ENCODE data around the gene MFSD2A. TPM values are rescaled to one million over a fixed set of nuclear protein-coding genes. Genes with fewer than 3 reads are reported as not detected.
"Not testable (repeated sequence)": the region's sequence is repeated elsewhere in the genome, so short reads cannot be mapped to it uniquely, and the experiment has no call there.

Gene MFSD2A
- total RNA-seq (2014; rRNA removed; shearing (Covaris generic)) = 8.5 and 9.5 TPM in 2 replicates

- DNase-seq (ENCODE audit: low spot score) = peak; percentile 82
Measured at GRCh38 chr1:39954870-39955546, at the start of gene MFSD2A. Gene MFSD2A (plus strand): TSS chr1:39955145. CDS start chr1:39955293, 148 bp downstream.

GRCh38 chr1:39905172-39905571, 49.8 kb upstream of the MFSD2A start:
- DNase-seq (ENCODE audit: low spot score) = no peak

DNA sequence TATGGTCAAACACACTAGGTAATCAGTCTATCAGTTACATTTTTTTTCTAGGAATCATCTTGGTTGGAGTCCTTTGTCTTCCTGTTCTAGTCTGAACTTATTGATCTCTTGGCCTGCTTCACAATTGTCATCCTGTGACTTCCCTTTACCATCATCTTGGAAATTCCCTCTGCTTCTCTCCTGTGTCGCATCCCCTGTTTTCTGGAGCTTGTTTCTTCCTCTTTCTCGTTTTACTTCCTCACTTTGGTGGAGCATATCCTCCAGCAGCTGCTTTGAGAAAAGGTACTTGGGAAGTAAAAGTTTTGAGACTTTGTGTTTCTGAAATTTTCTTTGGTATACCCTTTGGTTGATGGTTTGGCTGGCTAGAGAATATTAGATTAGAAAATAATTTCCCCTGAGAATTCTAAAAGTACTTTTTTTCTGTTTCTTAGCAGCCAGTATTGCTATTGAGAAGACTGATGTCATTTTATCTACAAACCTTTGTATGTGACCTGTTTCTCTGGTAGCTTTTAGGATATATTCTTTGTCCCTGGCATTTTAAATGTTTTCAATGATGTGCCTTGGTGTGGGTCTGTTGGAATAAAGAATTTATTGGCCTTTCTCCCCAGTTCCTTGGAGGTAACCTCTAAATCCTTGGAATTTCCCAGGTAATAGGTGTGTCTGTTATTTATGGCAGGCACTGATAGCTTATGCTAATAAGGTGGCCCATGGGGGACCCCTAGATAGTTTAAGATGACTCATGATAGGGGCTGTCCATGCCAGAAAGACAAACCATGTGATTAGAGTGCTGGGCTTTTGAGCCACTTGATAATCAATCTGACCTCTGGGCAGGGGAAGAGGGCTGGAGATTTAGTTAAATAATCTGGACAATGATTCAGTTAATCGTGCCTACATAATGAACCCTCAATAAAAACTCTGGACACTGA, 47.2 kb upstream of the MFSD2A start:
- no peak for DNase-seq (ENCODE audit: low spot score)

- no peak for DNase-seq (ENCODE audit: low spot score)
Measured at GRCh38 chr1:39908534-39908933, 46.4 kb upstream of the MFSD2A start.

DNA sequence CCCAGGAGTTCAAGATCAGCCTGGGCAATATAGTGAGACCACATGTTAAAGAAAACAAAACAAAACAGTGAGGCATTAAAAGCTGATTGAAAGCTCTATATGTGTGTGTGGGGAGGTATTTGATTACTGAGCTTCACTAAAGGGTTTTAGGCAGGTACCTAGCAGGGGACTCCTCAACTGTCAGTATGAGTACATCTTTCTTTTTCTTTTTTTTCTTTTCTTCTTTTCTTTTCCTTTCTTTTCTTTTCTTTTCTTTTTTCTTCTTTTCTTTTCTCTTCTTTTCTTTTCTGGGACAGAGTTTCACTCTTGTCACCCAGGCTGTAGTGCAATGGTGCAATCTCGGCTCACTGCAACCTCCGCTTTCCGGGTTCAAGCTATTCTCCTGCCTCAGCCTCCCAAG, 44.7 kb upstream of the MFSD2A start:
- DNase-seq (ENCODE audit: low spot score) = no peak

GRCh38 chr1:39913136-39913535, 41.8 kb upstream of the MFSD2A start:
- DNase-seq (ENCODE audit: low spot score) = not testable (repeated sequence)

- no peak for DNase-seq (ENCODE audit: low spot score)
Measured at GRCh38 chr1:39915499-39916129, 39.3 kb upstream of the MFSD2A start.

DNA sequence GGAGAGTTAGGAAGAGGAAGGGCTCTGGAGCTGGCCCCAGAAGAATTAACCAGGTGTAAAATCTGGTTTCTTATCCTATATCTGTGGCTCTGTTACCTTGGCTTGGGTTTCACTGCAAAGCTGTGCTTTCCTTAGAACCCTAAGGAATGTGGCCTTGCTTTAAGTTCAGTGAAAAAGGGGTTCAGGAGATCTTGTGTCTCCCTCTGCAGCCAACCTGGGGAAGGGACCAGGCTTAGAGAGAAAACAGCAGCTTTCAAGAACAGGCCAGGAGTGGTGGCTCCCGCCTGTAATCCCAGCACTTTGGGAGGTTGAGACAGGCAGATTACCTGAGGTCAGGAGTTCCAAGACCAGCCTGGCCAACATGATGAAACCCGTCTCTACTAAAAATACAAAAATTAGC, 37.1 kb upstream of the MFSD2A start:
- no peak for DNase-seq (ENCODE audit: low spot score)

- peak; percentile 54 for DNase-seq (ENCODE audit: low spot score)
Measured at GRCh38 chr1:39919545-39919944, 35.4 kb upstream of the MFSD2A start.

DNA sequence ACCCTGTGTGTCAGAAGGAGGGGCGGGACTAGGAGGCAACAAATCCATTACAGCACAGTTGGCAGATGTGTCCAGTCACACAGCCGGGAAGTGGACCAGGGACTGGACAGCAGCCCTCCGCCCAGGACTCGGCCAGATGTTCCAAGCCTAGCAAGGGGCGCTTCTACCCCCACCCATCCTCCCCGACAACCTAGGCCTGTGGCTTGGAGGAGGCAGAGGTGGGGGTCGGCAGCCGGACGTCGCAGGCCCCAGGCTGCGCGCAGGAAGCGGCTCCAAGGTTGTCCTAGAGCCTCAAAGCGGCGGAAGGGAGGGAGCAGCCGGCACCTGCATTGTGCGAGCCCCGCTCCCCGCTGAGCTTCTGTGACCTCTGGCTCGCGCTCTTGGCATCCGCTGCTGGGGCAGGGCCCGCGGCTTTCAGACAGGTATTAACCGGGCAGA, 32.7 kb upstream of the MFSD2A start:
- DNase-seq (ENCODE audit: low spot score) = no peak

DNA sequence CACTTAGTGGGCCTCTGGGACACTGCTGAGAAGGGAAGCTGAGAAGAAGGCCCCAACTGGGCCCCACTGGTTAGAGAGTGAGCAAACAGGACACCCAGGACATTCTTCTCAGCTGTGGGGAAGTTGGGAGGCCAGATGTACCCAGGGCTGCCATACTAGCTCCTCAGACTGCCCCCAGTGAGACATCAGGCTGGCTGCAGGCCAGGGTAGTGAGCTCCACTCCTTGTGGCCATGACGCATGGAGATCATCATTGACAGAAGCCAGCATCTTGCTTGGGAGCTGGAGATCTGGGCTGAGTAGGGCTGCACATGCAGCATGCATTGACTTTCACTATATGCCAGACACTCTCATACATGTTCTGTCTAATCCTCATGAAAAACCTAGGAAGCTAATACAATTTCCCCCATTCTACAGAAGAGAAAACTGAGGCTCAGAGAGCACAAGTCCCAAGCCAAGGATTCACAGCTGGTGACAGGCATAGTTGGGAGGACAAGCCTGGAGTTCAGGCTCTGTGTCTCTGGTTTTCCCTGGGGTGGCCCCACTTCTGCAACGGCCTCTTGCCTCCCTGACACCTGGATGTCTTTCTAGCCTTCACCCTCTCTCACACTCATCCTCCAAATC, 29.1 kb upstream of the MFSD2A start:
- no peak for DNase-seq (ENCODE audit: low spot score)

- peak; percentile 25 for DNase-seq (ENCODE audit: low spot score)
Measured at GRCh38 chr1:39926343-39926793, 28.6 kb upstream of the MFSD2A start.

- DNase-seq (ENCODE audit: low spot score) = no peak
Measured at GRCh38 chr1:39926820-39927219, 28.1 kb upstream of the MFSD2A start.

GRCh38 chr1:39927538-39927937, 27.4 kb upstream of the MFSD2A start:
- DNase-seq (ENCODE audit: low spot score) = no peak

GRCh38 chr1:39928809-39929587, 25.9 kb upstream of the MFSD2A start:
- no peak for DNase-seq (ENCODE audit: low spot score)

DNA sequence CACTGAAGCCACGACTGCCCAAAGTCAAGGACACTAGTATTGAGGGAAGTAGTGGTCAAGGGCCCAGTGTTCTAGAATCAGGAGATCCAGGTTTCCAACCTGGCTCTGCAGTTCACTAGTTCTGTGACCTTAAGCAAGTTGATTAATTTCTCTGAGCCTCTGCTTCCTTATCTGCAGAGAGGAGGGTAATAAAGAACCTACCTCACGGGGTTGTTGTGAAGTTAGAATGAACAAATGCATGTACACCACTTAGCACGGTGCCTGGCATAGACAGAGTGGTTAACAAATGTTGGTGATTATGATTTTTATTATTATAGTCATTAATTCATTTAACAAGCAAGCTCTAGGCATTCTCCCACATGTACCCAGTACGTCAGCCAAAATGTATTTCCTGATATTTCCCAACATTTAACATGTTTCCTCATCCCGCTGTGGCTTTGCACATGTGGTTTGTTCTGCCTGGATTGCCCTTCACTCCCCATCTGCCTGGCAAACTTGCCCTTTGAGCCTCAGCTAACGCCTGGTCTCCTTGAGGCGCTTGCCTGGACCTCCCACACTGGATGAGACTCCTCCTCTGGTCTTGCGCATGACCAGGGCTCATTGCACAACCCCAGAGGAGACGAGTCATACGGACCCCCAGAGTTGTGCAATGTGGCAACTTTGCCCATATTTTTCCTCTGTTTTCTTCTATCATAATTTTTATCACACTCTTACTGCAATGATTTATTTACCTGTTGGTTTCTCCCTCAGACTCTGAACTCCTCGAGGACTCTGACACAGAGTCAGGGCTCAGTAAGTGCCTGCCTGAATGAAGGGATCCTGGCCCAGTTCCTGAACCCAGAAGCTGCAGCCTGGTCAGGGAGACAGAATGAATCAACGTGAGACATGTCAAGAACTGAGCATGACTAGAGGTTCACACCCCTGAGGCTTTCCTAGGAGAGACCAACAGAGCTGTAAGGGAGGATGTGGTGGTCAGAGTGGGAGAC, 20.7 kb upstream of the MFSD2A start:
- DNase-seq (ENCODE audit: low spot score) = peak; percentile 89

DNA sequence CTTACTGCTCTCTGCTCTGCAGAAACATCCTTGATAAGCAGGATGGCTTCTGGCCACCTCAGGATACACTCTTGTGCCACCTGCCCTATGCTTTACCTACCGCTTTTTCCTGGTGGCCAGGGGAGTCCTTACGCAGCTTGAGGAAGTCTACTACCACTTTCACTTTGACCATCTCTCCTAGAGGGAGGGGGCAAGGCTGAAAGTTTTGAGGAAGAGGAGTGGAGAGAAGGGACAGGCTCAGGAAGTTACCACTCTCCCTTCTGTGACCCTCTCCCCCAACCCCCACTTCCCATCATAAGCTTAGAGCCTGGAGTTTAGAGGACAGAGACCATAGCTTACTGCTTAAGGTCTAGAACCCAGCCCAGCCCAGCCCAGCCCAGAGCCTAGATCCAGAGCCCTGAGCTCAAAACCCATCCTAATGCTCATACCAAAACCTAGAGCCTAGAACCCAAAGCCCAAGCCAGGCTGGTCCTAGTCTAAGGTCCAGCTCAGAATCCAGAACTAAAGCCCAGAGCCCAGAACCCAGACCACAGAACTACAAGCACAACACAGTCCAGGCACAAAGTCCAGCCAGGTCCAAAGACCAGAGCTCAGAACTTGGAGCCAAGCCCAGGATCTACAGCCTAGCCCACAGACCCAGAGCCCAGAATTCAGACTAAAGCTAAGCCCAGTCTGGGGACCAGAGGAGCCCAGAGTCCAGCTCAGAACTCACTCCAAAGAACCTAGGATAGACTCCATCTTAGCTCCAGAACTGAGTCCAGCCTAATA, 18.0 kb upstream of the MFSD2A start:
- no peak for DNase-seq (ENCODE audit: low spot score)

GRCh38 chr1:39938856-39939255, 16.1 kb upstream of the MFSD2A start:
- no peak for DNase-seq (ENCODE audit: low spot score)

- no peak for DNase-seq (ENCODE audit: low spot score)
Measured at GRCh38 chr1:39940253-39940652, 14.7 kb upstream of the MFSD2A start.
